ENCODE results near the gene C11orf91. TPM values are rescaled to one million over a fixed set of nuclear protein-coding genes. Genes with fewer than 3 reads are reported as not detected.

C11orf91 gene
- total and polyA plus RNA-seq, 8 donors = 2.2 TPM; not detected in 7

GRCh38 chr11:33654594-33654993, 46.0 kb downstream of the C11orf91 start:
- no peak overlapping the region for H3K27ac ChIP-seq
- intact Hi-C loops (cut with DNase I) = no loop called here
- no peaks in the 10 kb centered on the region for H3K27me3 ChIP-seq
- H3K36me3 ChIP-seq = no peaks in the 10 kb centered on the region
- DNase-seq (no peak), ATAC-seq (no peak)
- no peaks in the 10 kb centered on the region for H3K4me1 ChIP-seq
- no peaks in the 10 kb centered on the region for H3K9me3 ChIP-seq
- no peak overlapping the region for H3K4me3 ChIP-seq
- no peak for TF ChIP-seq CTCF (IDR thresholded peaks at IDR 0.05)

GRCh38 chr11:33652930-33653329, 47.7 kb downstream of the C11orf91 start:
- no peak for DNase-seq
- TF ChIP-seq CTCF (IDR thresholded peaks at IDR 0.05) = no peak
- Histone ChIP-seq H3K4me3 (no peak overlapping the region), H3K4me1 (no peaks in the 10 kb centered on the region), H3K27ac (no peak overlapping the region), H3K36me3 (no peaks in the 10 kb centered on the region), H3K27me3 (no peaks in the 10 kb centered on the region), H3K9me3 (no peaks in the 10 kb centered on the region)
- intact Hi-C loops (cut with DNase I) = no loop called here
- ATAC-seq = no peak

GRCh38 chr11:33652431-33652830, 48.2 kb downstream of the C11orf91 start:
- no peak overlapping the region for H3K4me3 ChIP-seq
- no peaks in the 10 kb centered on the region for H3K4me1 ChIP-seq
- TF ChIP-seq CTCF (IDR thresholded peaks at IDR 0.05) = no peak
- intact Hi-C loops (cut with DNase I) = no loop called here
- H3K36me3 ChIP-seq = no peaks in the 10 kb centered on the region
- no peaks in the 10 kb centered on the region for H3K9me3 ChIP-seq
- ATAC-seq = no peak
- no peak overlapping the region for H3K27ac ChIP-seq
- H3K27me3 ChIP-seq = no peaks in the 10 kb centered on the region
- DNase-seq = no peak

GRCh38 chr11:33651990-33652389, 48.6 kb downstream of the C11orf91 start:
- no peak for ATAC-seq

GRCh38 chr11:33651555-33651954, 49.1 kb downstream of the C11orf91 start:
- Histone ChIP-seq H3K27ac (no peak overlapping the region), H3K36me3 (no peaks in the 10 kb centered on the region), H3K9me3 (no peaks in the 10 kb centered on the region), H3K27me3 (no peaks in the 10 kb centered on the region), H3K4me3 (no peak overlapping the region), H3K4me1 (no peaks in the 10 kb centered on the region)
- ATAC-seq = no peak
- DNase-seq = no peak
- intact Hi-C loops (cut with DNase I) = no loop called here
- TF ChIP-seq CTCF (IDR thresholded peaks at IDR 0.05) = no peak

More at GRCh38 chr11:33651990-33652389, 48.6 kb downstream of the C11orf91 start:
- no peak overlapping the region for H3K4me3 ChIP-seq
- H3K27ac ChIP-seq = no peak overlapping the region
- H3K36me3 ChIP-seq = no peaks in the 10 kb centered on the region
- no peak for DNase-seq
- H3K4me1 ChIP-seq = no peaks in the 10 kb centered on the region
- H3K27me3 ChIP-seq = no peaks in the 10 kb centered on the region
- no peak for TF ChIP-seq CTCF (IDR thresholded peaks at IDR 0.05)
- no peaks in the 10 kb centered on the region for H3K9me3 ChIP-seq
- intact Hi-C loops (cut with DNase I) = no loop called here
